Loucy (cell line): ENCODE results near the gene RPS16.

Source experiments
- H2AFZ ChIP-seq: fragments of 200-600 bp; sonication (generic); 2 replicates; pipeline ENCODE4 v1.6.0; 2016; ENCODE audit warnings: antibody characterized with exemption, mild to moderate bottlenecking, low read length, moderate library complexity
- H3F3A ChIP-seq: fragments of 200-600 bp; 2 replicates; pipeline ENCODE4 v1.6.0; 2016; ENCODE audit warnings: antibody characterized with exemption, low read depth, mild to moderate bottlenecking
- H3K27me3 ChIP-seq: fragments of 200-600 bp; sonication (generic); 2 replicates; pipeline ENCODE4 v1.6.1; 2014; ENCODE audit warnings: low read length, mild to moderate bottlenecking; ENCODE audit not compliant: insufficient read depth, poor library complexity, severe bottlenecking
- H3K36me3 ChIP-seq: fragments of 200-600 bp; sonication (generic); 2 replicates; pipeline ENCODE4 v1.6.1; 2016; ENCODE audit warnings: low read length; ENCODE audit not compliant: insufficient read depth
- H3K4me1 ChIP-seq: fragments of 200-600 bp; sonication (generic); 2 replicates; pipeline ENCODE4 v1.5.1; 2014; ENCODE audit warnings: low read length, mild to moderate bottlenecking; ENCODE audit not compliant: insufficient read depth, poor library complexity, severe bottlenecking
- H3K4me2 ChIP-seq: fragments of 200-600 bp; sonication (generic); 2 replicates; pipeline ENCODE4 v1.6.0; 2014; ENCODE audit warnings: antibody characterized with exemption, low read length, low read depth, mild to moderate bottlenecking; ENCODE audit not compliant: poor library complexity, severe bottlenecking
- H3K4me3 ChIP-seq: fragments of 200-600 bp; sonication (generic); 2 replicates; pipeline ENCODE4 v1.5.1; 2014; ENCODE audit warnings: low read length, mild to moderate bottlenecking, mixed read lengths; ENCODE audit not compliant: poor library complexity, severe bottlenecking
- H3K79me2 ChIP-seq: fragments of 200-600 bp; sonication (generic); 2 replicates; pipeline ENCODE4 v1.6.1; 2014; ENCODE audit warnings: low read length; ENCODE audit not compliant: insufficient read depth
- H3K9ac ChIP-seq: fragments of 200-600 bp; sonication (generic); 2 replicates; pipeline ENCODE4 v1.6.0; 2014; ENCODE audit warnings: mild to moderate bottlenecking, low read depth, low read length, moderate library complexity; ENCODE audit not compliant: poor library complexity, severe bottlenecking
- H3K9me2 ChIP-seq: fragments of 200-600 bp; sonication (generic); replicated peaks from 2 replicates; pipeline ENCODE4 v1.6.1; 2016; ENCODE audit warnings: low read depth, low read length, mixed read lengths
- H3K9me3 ChIP-seq: fragments of 200-600 bp; sonication (generic); 2 replicates; pipeline ENCODE4 v1.6.1; 2014; ENCODE audit warnings: mild to moderate bottlenecking, antibody characterized with exemption, low read length, low read depth; ENCODE audit not compliant: insufficient read depth
- H4K20me1 ChIP-seq: fragments of 200-600 bp; sonication (generic); 2 replicates; pipeline ENCODE4 v1.6.0; 2014; ENCODE audit warnings: antibody characterized with exemption, low read length, mild to moderate bottlenecking; ENCODE audit not compliant: insufficient read depth, poor library complexity, severe bottlenecking
- EZH2phosphoT487 ChIP-seq: fragments of 200-600 bp; IDR thresholded peaks from 2 replicates; pipeline ENCODE4 v1.6.1; 2018; ENCODE audit warnings: antibody characterized with exemption, mild to moderate bottlenecking, moderate library complexity, borderline replicate concordance
- TF ChIP-seq, protein P1 (sequence below): fragments of 200-600 bp; sonication (generic); conservative IDR thresholded peaks from 2 replicates; pipeline ENCODE4 v1.5.1; 2014; ENCODE audit warnings: mild to moderate bottlenecking, antibody characterized with exemption, low read length

The RPS16 gene

DNA sequence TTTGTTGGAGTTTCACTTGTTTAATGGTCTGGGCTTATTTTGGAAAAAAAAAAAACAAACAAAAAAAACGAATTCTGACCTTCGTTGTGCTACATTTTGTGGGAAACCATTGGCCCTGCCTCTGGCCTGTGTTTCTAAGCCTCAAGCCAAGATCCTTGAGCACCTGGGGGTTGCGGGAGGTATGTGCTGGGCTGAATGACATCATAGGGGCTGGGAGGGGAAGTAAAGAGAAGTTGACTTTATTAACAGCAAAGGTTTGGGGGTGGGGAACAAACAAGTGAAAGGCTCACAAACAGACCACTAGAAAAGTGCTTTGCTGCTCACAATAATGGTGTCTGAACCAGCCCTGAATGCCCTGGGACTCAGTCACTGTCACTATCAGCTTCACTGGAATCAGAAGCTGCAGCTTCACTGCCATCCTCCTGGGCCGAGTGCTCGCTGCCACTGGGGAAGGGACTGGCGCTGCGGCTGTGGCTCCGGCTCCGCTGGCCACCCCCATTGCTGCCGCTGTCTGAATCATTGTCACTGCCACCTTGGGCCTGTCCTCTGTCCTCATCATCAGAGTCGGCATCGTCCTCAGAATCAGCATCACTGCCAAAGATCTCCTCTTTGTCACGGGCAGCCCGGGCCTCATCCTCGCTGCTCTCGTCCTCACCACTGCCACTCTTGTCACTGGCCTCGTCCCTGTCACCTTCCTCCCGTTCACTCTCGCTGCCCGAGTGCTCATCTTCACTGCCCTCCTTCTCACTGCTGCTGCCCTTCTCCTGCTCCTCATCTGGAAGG lies 49.9 kb downstream of the RPS16 start:
- H3K9me2 ChIP-seq, result no peaks in the 10 kb centered on the region
- peaks cover 18% of the 10 kb centered on the region for H3K79me2 ChIP-seq
- H3F3A ChIP-seq, result no peaks in the 10 kb centered on the region
- TF ChIP-seq EZH2phosphoT487, result no peak
- TF ChIP-seq, protein P1, sequence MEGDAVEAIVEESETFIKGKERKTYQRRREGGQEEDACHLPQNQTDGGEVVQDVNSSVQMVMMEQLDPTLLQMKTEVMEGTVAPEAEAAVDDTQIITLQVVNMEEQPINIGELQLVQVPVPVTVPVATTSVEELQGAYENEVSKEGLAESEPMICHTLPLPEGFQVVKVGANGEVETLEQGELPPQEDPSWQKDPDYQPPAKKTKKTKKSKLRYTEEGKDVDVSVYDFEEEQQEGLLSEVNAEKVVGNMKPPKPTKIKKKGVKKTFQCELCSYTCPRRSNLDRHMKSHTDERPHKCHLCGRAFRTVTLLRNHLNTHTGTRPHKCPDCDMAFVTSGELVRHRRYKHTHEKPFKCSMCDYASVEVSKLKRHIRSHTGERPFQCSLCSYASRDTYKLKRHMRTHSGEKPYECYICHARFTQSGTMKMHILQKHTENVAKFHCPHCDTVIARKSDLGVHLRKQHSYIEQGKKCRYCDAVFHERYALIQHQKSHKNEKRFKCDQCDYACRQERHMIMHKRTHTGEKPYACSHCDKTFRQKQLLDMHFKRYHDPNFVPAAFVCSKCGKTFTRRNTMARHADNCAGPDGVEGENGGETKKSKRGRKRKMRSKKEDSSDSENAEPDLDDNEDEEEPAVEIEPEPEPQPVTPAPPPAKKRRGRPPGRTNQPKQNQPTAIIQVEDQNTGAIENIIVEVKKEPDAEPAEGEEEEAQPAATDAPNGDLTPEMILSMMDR, result no peak
- peaks cover 10% of the 10 kb centered on the region for H4K20me1 ChIP-seq
- peaks cover 16% of the 10 kb centered on the region for H3K4me1 ChIP-seq
- no peak overlapping the region for H2AFZ ChIP-seq
- H3K27me3 ChIP-seq, result no peaks in the 10 kb centered on the region
- H3K9me3 ChIP-seq, result no peaks in the 10 kb centered on the region
- no peak overlapping the region for H3K4me3 ChIP-seq
- peaks cover 54% of the 10 kb centered on the region; the same call in 1 of the 2 replicates for H3K36me3 ChIP-seq
- H3K9ac ChIP-seq, result no peak overlapping the region
- H3K4me2 ChIP-seq, result no peak overlapping the region

DNA sequence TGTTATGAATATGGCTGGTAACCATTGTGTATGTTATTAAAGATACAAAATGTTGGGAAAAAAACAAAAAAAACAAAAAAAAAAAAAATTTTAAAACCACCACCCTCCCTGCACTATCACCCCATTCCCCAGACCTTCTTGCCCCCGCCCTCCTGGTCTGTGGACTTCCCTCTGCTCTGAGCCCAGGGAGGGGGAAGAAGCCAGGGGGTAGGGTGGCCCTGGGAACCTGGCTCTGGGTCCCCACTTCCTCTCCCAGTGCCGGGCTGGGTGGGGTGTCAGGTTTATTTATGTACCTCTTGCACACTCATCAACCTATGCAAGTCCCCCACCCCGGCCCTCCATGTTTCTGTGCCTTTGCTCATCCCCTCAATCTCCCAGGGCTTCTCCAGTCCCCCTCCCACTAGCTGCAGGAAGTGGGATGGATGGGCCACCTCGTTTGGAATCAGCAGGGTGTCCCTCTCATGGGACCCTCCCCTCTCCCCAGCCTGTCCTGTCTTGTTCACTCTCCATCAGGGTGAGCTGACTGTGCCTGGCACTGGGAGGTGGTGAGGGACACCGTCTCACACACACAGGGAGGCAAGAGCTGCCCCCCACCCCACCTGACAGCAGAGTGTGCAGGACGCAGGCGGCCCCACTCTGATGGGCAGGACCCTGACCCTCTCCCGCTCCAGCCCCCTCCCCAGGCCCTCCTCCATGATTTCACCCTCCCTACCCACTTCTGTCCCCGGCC lies 50.7 kb downstream of the RPS16 start:
- Histone ChIP-seq H3K36me3 (peaks cover 62% of the 10 kb centered on the region; the same call in 1 of the 2 replicates), H3K4me3 (no peak overlapping the region), H3K27me3 (no peaks in the 10 kb centered on the region), H3F3A (no peaks in the 10 kb centered on the region), H3K4me1 (peaks cover 11% of the 10 kb centered on the region), H2AFZ (no peak overlapping the region), H3K9me2 (no peaks in the 10 kb centered on the region), H3K79me2 (peaks cover 12% of the 10 kb centered on the region), H3K9me3 (no peaks in the 10 kb centered on the region), H3K4me2 (no peak overlapping the region), H4K20me1 (peaks cover 9% of the 10 kb centered on the region), H3K9ac (no peak overlapping the region)
- TF ChIP-seq, protein P1, result no peak
- TF ChIP-seq EZH2phosphoT487, result no peak
